ENCODE data around the gene GCAT.
A peak's percentile ranks its signal among the peaks of the same experiment; 100 is the strongest.
"Not testable (repeated sequence)": the region's sequence is repeated elsewhere in the genome, so short reads cannot be mapped to it uniquely, and the experiment has no call there.

Gene GCAT

GRCh38 chr22:37794376-37794775 is 13.4 kb upstream of the GCAT start:
- no peak for TF ChIP-seq CTCF (IDR thresholded peaks at IDR 0.05; ENCODE audit: extremely low read depth, insufficient read depth, missing control alignments)
- DNase-seq (ENCODE audit: low spot score), result no peak
- in situ Hi-C loops (cut with MboI; ENCODE audit: low pct_unique_long_range_greater_than_20kb, low sequenced_read_pairs, unreplicated experiment), result no loop called here

- no peak for TF ChIP-seq CTCF (IDR thresholded peaks at IDR 0.05; ENCODE audit: extremely low read depth, insufficient read depth, missing control alignments)
- DNase-seq (ENCODE audit: low spot score), result no peak
- in situ Hi-C loops (cut with MboI; ENCODE audit: low pct_unique_long_range_greater_than_20kb, low sequenced_read_pairs, unreplicated experiment), result no loop called here
These were observed 11.7 kb upstream of the GCAT start for GRCh38 chr22:37796079-37796478.

- in situ Hi-C loops (cut with MboI; ENCODE audit: low pct_unique_long_range_greater_than_20kb, low sequenced_read_pairs, unreplicated experiment); DNase-seq (ENCODE audit: low spot score): not testable (repeated sequence)
These were observed 10.5 kb upstream of the GCAT start for GRCh38 chr22:37797259-37797658.

- in situ Hi-C loops (cut with MboI; ENCODE audit: low pct_unique_long_range_greater_than_20kb, low sequenced_read_pairs, unreplicated experiment), result no loop called here
- no peak for TF ChIP-seq CTCF (IDR thresholded peaks at IDR 0.05; ENCODE audit: extremely low read depth, insufficient read depth, missing control alignments)
- no peak for DNase-seq (ENCODE audit: low spot score)
These were observed 9.7 kb upstream of the GCAT start for GRCh38 chr22:37797874-37798500.

GRCh38 chr22:37799979-37800378 is 7.8 kb upstream of the GCAT start:
- in situ Hi-C loops (cut with MboI; ENCODE audit: low pct_unique_long_range_greater_than_20kb, low sequenced_read_pairs, unreplicated experiment); DNase-seq (ENCODE audit: low spot score): not testable (repeated sequence)

- in situ Hi-C loops (cut with MboI; ENCODE audit: low pct_unique_long_range_greater_than_20kb, low sequenced_read_pairs, unreplicated experiment), result no loop called here
- no peak for DNase-seq (ENCODE audit: low spot score)
- TF ChIP-seq CTCF (IDR thresholded peaks at IDR 0.05; ENCODE audit: extremely low read depth, insufficient read depth, missing control alignments), result no peak
These were observed 5.8 kb upstream of the GCAT start for GRCh38 chr22:37801946-37802309.

- peak; percentile 49 for DNase-seq (ENCODE audit: low spot score)
- TF ChIP-seq CTCF (IDR thresholded peaks at IDR 0.05; ENCODE audit: extremely low read depth, insufficient read depth, missing control alignments), result no peak
- in situ Hi-C loops (cut with MboI; ENCODE audit: low pct_unique_long_range_greater_than_20kb, low sequenced_read_pairs, unreplicated experiment), result no loop called here
These were observed 5.2 kb upstream of the GCAT start for GRCh38 chr22:37802310-37803194.
